GM12878 (cell line): Measurements from ENCODE around the gene FIGLA. TPM values are rescaled to one million over a fixed set of nuclear protein-coding genes. Genes with fewer than 3 reads are reported as not detected.

Experiments
- ATAC-seq: fragments of 200-7000 bp; cut with Tn5 transposase; 3 replicates; pipeline ENCODE4 v1.9.1; 2020; ENCODE audit warnings: mild to moderate bottlenecking, moderate library complexity
- BruUV-seq: library from RNA; stranded (reverse); fragments of 400-500 nt; replicated peaks from 2 replicates; lab custom pipeline; 2021; lab: Mats Ljungman, UMichigan
- CTCF ChIA-PET: fragments of 300-600 bp; sonication (Branson Sonifier 250); formaldehyde crosslinking; extraction: SDS; loops from one replicate; lab custom pipeline; 2021; ENCODE audit warnings: inconsistent platforms; lab: Yijun Ruan, JAX
- POLR2A ChIA-PET: fragments of 350-600 bp; formaldehyde crosslinking; extraction: SDS; loops from one replicate; lab custom pipeline; 2021; ENCODE audit warnings: inconsistent platforms; lab: Charles Lee
- RAD21 ChIA-PET: fragments of 300-600 bp; sonication (Branson Sonifier 250); formaldehyde crosslinking; loops from one replicate; lab custom pipeline; 2023; ENCODE audit warnings: antibody characterized with exemption; ENCODE audit not compliant: unreplicated experiment; lab: Charles Lee
- SMC1A ChIA-PET: fragments of 300-600 bp; sonication (Branson Sonifier 250); formaldehyde crosslinking; loops from one replicate; lab custom pipeline; 2023; ENCODE audit not compliant: unreplicated experiment, uncharacterized antibody; lab: Charles Lee
- DNase-seq: peaks from one replicate; pipeline ENCODE4 v3.0.0-alpha.2; 2011; ENCODE audit warnings: low read depth, low spot score
- FAIRE-seq: peaks from 3 replicates; lab custom pipeline; 2011; peaks lifted over from hg19 to GRCh38; lab: Jason Lieb, UNC
- H2AFZ ChIP-seq: 2 replicates; pipeline ENCODE4 v1.6.0; 2011; ENCODE audit warnings: low read depth, low read length, control low read depth; ENCODE audit not compliant: control insufficient read depth
- H3K27ac ChIP-seq: 2 replicates; pipeline ENCODE4 v1.5.1; 2011; ENCODE audit warnings: control low read depth; ENCODE audit not compliant: control insufficient read depth, insufficient read depth
- H3K27me3 ChIP-seq, 2 experiments: replicated peaks in 1 of 2; 2 replicates each; pipeline versions ENCODE4 v1.6.0 to v1.6.1; 2011; ENCODE audit warnings: low read length in 1 of 2; ENCODE audit not compliant: control insufficient read depth in 2 of 2, insufficient read depth in 2 of 2
- H3K36me3 ChIP-seq, 2 experiments: 2 replicates each; pipeline ENCODE4 v1.5.1; 2011; ENCODE audit warnings: low read length in 1 of 2; ENCODE audit not compliant: control insufficient read depth in 2 of 2, insufficient read depth in 2 of 2
- H3K4me1 ChIP-seq: 2 replicates; pipeline ENCODE4 v1.6.1; 2011; ENCODE audit warnings: mild to moderate bottlenecking, low read length, moderate library complexity, mixed read lengths; ENCODE audit not compliant: control insufficient read depth, insufficient read depth
- H3K4me2 ChIP-seq: 2 replicates; pipeline ENCODE4 v1.6.0; 2011; ENCODE audit warnings: control low read depth; ENCODE audit not compliant: control insufficient read depth, insufficient read depth
- H3K4me3 ChIP-seq: fragments of 200-600 bp; sonication (generic); 2 replicates; pipeline ENCODE4 v1.5.1; 2016
- H3K79me2 ChIP-seq: 2 replicates; pipeline ENCODE4 v1.6.0; 2011; ENCODE audit warnings: low read length; ENCODE audit not compliant: control insufficient read depth, insufficient read depth
- H3K9ac ChIP-seq: 2 replicates; pipeline ENCODE4 v1.8.0; 2011; ENCODE audit warnings: low read length, control low read depth, mixed read lengths; ENCODE audit not compliant: control insufficient read depth, insufficient read depth
- H3K9me3 ChIP-seq: replicated peaks from 3 replicates; pipeline ENCODE4 v1.5.1; 2011; ENCODE audit warnings: mild to moderate bottlenecking, low read length; ENCODE audit not compliant: control insufficient read depth, insufficient read depth
- H4K20me1 ChIP-seq: 2 replicates; pipeline ENCODE4 v1.6.0; 2011; ENCODE audit not compliant: control insufficient read depth, insufficient read depth
- CTCF ChIP-seq, 3 experiments: IDR thresholded peaks in 2 of 3; conservative IDR thresholded peaks in 1 of 3; 2 replicates each; pipeline ENCODE4 v1.5.1; 2011; ENCODE audit warnings: low read depth in 3 of 3, low read length in 3 of 3, mild to moderate bottlenecking in 3 of 3, control low read depth in 2 of 3, moderate library complexity in 2 of 3, inconsistent platforms in 1 of 3, mixed read lengths in 1 of 3; ENCODE audit not compliant: control insufficient read depth in 2 of 3, insufficient read depth in 1 of 3; ENCODE audit errors: extremely low read depth in 1 of 3
- EZH2 ChIP-seq: IDR thresholded peaks from 2 replicates; pipeline ENCODE4 v1.6.1; 2012; ENCODE audit warnings: low read depth, mild to moderate bottlenecking, control low read depth, inconsistent platforms, low read length, borderline replicate concordance; ENCODE audit not compliant: control insufficient read depth
- HDGF ChIP-seq: fragments of 450-650 bp; IDR thresholded peaks from 2 replicates; pipeline ENCODE4 v1.6.1; 2016; ENCODE audit warnings: antibody characterized with exemption
- IKZF2 ChIP-seq, 2 experiments: fragments of 450-650 bp; IDR thresholded peaks; 2 replicates each; pipeline ENCODE4 v1.6.1; 2017; ENCODE audit warnings: mild to moderate bottlenecking in 2 of 2, moderate library complexity in 2 of 2
- MLLT1 ChIP-seq: fragments of 450-650 bp; IDR thresholded peaks from 2 replicates; pipeline ENCODE4 v1.6.1; 2016; ENCODE audit warnings: mild to moderate bottlenecking
- NFYB ChIP-seq: IDR thresholded peaks from 2 replicates; pipeline ENCODE4 v1.6.1; 2011; ENCODE audit warnings: low read depth, mild to moderate bottlenecking, low read length, improper control_type of control experiment, moderate library complexity; ENCODE audit not compliant: insufficient read depth
- RAD21 ChIP-seq: IDR thresholded peaks from 2 replicates; pipeline ENCODE4 v1.6.1; 2011; ENCODE audit warnings: mild to moderate bottlenecking, low read depth, low read length, moderate library complexity; ENCODE audit not compliant: insufficient read depth
- RB1 ChIP-seq: fragments of 450-650 bp; formaldehyde crosslinking; IDR thresholded peaks from 2 replicates; pipeline ENCODE4 v1.6.1; 2017; ENCODE audit warnings: mild to moderate bottlenecking, borderline replicate concordance
- SMC3 ChIP-seq: IDR thresholded peaks from 2 replicates; pipeline ENCODE4 v1.6.1; 2011; ENCODE audit warnings: low read length, improper control_type of control experiment, borderline replicate concordance
- USF1 ChIP-seq: IDR thresholded peaks from 2 replicates; pipeline ENCODE4 v1.6.1; 2011; ENCODE audit warnings: borderline replicate concordance, low read depth, mild to moderate bottlenecking, moderate library complexity, mixed read lengths, low read length; ENCODE audit not compliant: insufficient read depth; ENCODE audit errors: extremely low read length
- WGBS: methylation state at CpG from one replicate; pipeline ENCODE4 v1.1.6; 2016; ENCODE audit warnings: low lambda C conversion rate; ENCODE audit not compliant: insufficient replicate concordance, insufficient coverage; ENCODE audit errors: missing lambda C conversion rate; 5-methylcytosine and 5-hydroxymethylcytosine counted together
- in situ Hi-C: fragments of 300-500 bp; cut with MboI; formaldehyde crosslinking; loops from 9 replicates; pipeline ENCODE4 v1.14.3; 2018; ENCODE audit warnings: mixed read lengths
- intact Hi-C: fragments of 100-400 bp; cut with micrococcal nuclease; formaldehyde crosslinking; loops from one replicate; pipeline ENCODE4 v1.14.2; 2022; ENCODE audit not compliant: unreplicated experiment
- polyA plus RNA-seq, 11 experiments: library from polyadenylated mRNA; depleted of rRNA in 4 of 11; unstranded in 6 of 11; stranded (reverse) in 5 of 11; fragments of >200 nt; fragmentation: Nextera tagmentation in 4 of 11; fragmentation: Illumina TruSeq in 1 of 11; extraction: Ambion mirVana in 4 of 11; extraction: Trizol in 1 of 11; gene quantifications; 1 replicate in 1 of 11; 2 replicates in 10 of 11; pipeline versions ENCODE4 v1.2.1 to v1.2.3, GENCODE V29; 2011 to 2016; ENCODE audit warnings: inconsistent platforms in 2 of 11, missing spikeins in 2 of 11, low read depth in 1 of 11
- total RNA-seq, 4 experiments: library from RNA; depleted of rRNA in 3 of 4; stranded (reverse); fragments of >200 nt in 3 of 4; fragmentation: Illumina TruSeq in 1 of 4; extraction: Trizol in 1 of 4; gene quantifications; 2 replicates each; pipeline versions ENCODE4 v1.2.1 to v1.2.3, GENCODE V29; 2013 to 2021

FIGLA gene
- total and polyA plus RNA-seq, 10 of the 15 experiments (the other 5 are each of a cell fraction or from before 2014, with no cell fraction given): not detected

GRCh38 chr2:70789304-70790135 lies 923 bp downstream of the FIGLA start:
- 3% methylated on average over 33 of the region's 33 CpGs for WGBS

More at GRCh38 chr2:70789304-70790135, 923 bp downstream of the FIGLA start:
- Histone ChIP-seq H2AFZ (no peak overlapping the region), H3K9me3 (no peaks in the 10 kb centered on the region), H3K79me2 (no peaks in the 10 kb centered on the region), H4K20me1 (no peaks in the 10 kb centered on the region), H3K4me3 (no peak overlapping the region), H3K9ac (no peak overlapping the region), H3K27ac (no peak overlapping the region), H3K4me2 (no peak overlapping the region), H3K27me3 (peaks cover 5 to 10% of the 10 kb centered on the region in 2 experiments), H3K4me1 (no peaks in the 10 kb centered on the region), H3K36me3 (no peaks in the 10 kb centered on the region)
- intact Hi-C loops: loop anchor here (2.0 to 10.0 kb wide), 4 partner anchors 73 to 159 kb away; no protein-coding TSS in a partner anchor
- ChIA-PET CTCF (interaction anchor here (0.6 to 1.8 kb wide), 6 partner anchors 73 to 159 kb away, joined by 3 to 7 read pairs (median 4); no protein-coding TSS in a partner anchor), RAD21 (no interaction called here), POLR2A (no interaction called here), SMC1A (interaction anchor here (0.7 to 1.7 kb wide), 2 partner anchors 14 to 157 kb away, joined by 3 to 4 read pairs; no protein-coding TSS in a partner anchor)
- in situ Hi-C loops: no loop called here
- peak; percentile 52 for FAIRE-seq
- TF ChIP-seq EZH2 (no peak), RB1 (no peak), MLLT1 (no peak), USF1 (no peak), NFYB (no peak), RAD21 (peak; percentile 69), IKZF2 (IDR thresholded peaks at IDR 0.05) (no peak), HDGF (no peak), SMC3 (peak; percentile 49), CTCF (IDR thresholded peaks at IDR 0.05 in 2 of 3, conservative IDR thresholded peaks at IDR 0.05 in 1 of 3; ENCODE audit: control insufficient read depth in 2 of 3, extremely low read depth in 1 of 3, insufficient read depth in 1 of 3, low read depth in 3 of 3, low read length in 3 of 3) (peak; percentile 52 to 65 (median 64); a peak in 5 of 6 replicates)
- BruUV-seq: no TSS peak
- peak; percentile 76 for ATAC-seq
- DNase-seq: no peak
